Pulmonary artery endothelial cell (primary cell): Measurements from ENCODE around the gene WDR19. TPM values are rescaled to one million over a fixed set of nuclear protein-coding genes. Genes with fewer than 3 reads are reported as not detected.
A peak's percentile ranks its signal among the peaks of the same experiment; 100 is the strongest.
"Not testable (repeated sequence)": the region's sequence is repeated elsewhere in the genome, so short reads cannot be mapped to it uniquely, and the experiment has no call there.

ENCODE experiments used
- DNase-seq: peaks from one replicate; pipeline ENCODE4 v3.0.0-alpha.2; 2011; ENCODE audit warnings: low read depth, low spot score
- total RNA-seq: library from RNA; depleted of rRNA; stranded (reverse); fragments of >200 nt; gene quantifications from 2 replicates; pipeline ENCODE4 v1.2.3, GENCODE V29; 2014

WDR19 gene
- total RNA-seq, 1 donor from 2014 or later: 15.4 TPM

GRCh38 chr4:39232100-39232499 lies 49.8 kb downstream of the WDR19 start:
- DNase-seq: no peak

GRCh38 chr4:39233114-39233513 lies 50.8 kb downstream of the WDR19 start:
- DNase-seq: no peak

GRCh38 chr4:39233783-39234182 lies 51.5 kb downstream of the WDR19 start:
- DNase-seq: no peak

- no peak for DNase-seq
Observed at GRCh38 chr4:39235021-39235420, 52.7 kb downstream of the WDR19 start.

GRCh38 chr4:39235696-39236095 lies 53.4 kb downstream of the WDR19 start:
- no peak for DNase-seq

GRCh38 chr4:39237179-39237578 lies 54.9 kb downstream of the WDR19 start:
- DNase-seq: no peak

GRCh38 chr4:39243462-39243861 lies 61.1 kb downstream of the WDR19 start:
- no peak for DNase-seq

GRCh38 chr4:39255266-39255665 lies 72.9 kb downstream of the WDR19 start:
- peak; percentile 67 for DNase-seq

GRCh38 chr4:39255871-39256270 lies 73.5 kb downstream of the WDR19 start:
- peak; percentile 36 for DNase-seq

GRCh38 chr4:39256436-39256835 lies 74.1 kb downstream of the WDR19 start:
- peak; percentile 49 for DNase-seq

GRCh38 chr4:39259571-39260330 lies 77.4 kb downstream of the WDR19 start:
- DNase-seq: peak; percentile 36

- DNase-seq: no peak
Observed at GRCh38 chr4:39263895-39264294, 81.6 kb downstream of the WDR19 start.

GRCh38 chr4:39274503-39274902 lies 92.2 kb downstream of the WDR19 start:
- DNase-seq: no peak

GRCh38 chr4:39277661-39278060 lies 95.3 kb downstream of the WDR19 start:
- DNase-seq: not testable (repeated sequence)

GRCh38 chr4:39278476-39278875 lies 96.1 kb downstream of the WDR19 start:
- no peak for DNase-seq

- no peak for DNase-seq
Observed at GRCh38 chr4:39279416-39279815, 97.1 kb downstream of the WDR19 start.

GRCh38 chr4:39280770-39281169 lies 98.4 kb downstream of the WDR19 start:
- no peak for DNase-seq

GRCh38 chr4:39285111-39285795 lies 102.9 kb downstream of the WDR19 start:
- peak; percentile 13 for DNase-seq

GRCh38 chr4:39285853-39286252 lies 103.5 kb downstream of the WDR19 start:
- no peak for DNase-seq

GRCh38 chr4:39286263-39286662 lies 103.9 kb downstream of the WDR19 start:
- no peak for DNase-seq

- DNase-seq: no peak
Observed at GRCh38 chr4:39287223-39287622, 104.9 kb downstream of the WDR19 start.

GRCh38 chr4:39291686-39292085 lies 109.4 kb downstream of the WDR19 start:
- DNase-seq: no peak

- DNase-seq: not testable (repeated sequence)
Observed at GRCh38 chr4:39292433-39292832, 110.1 kb downstream of the WDR19 start.
